GM12891 (cell line): ENCODE results near the gene UBE2H.
"Not testable (repeated sequence)": the region's sequence is repeated elsewhere in the genome, so short reads cannot be mapped to it uniquely, and the experiment has no call there.

Experiments
- POLR2A ChIP-seq: IDR thresholded peaks from 2 replicates; pipeline ENCODE4 v1.6.1; 2011; ENCODE audit warnings: low read depth, low read length, control low read depth
- POU2F2 ChIP-seq: IDR thresholded peaks from 2 replicates; pipeline ENCODE4 v1.6.1; 2011; ENCODE audit warnings: low read depth, mild to moderate bottlenecking, control low read depth, low read length, moderate library complexity
- SPI1 ChIP-seq: IDR thresholded peaks from 2 replicates; pipeline ENCODE4 v1.6.1; 2011; ENCODE audit warnings: low read depth, low read length, control low read depth

DNA sequence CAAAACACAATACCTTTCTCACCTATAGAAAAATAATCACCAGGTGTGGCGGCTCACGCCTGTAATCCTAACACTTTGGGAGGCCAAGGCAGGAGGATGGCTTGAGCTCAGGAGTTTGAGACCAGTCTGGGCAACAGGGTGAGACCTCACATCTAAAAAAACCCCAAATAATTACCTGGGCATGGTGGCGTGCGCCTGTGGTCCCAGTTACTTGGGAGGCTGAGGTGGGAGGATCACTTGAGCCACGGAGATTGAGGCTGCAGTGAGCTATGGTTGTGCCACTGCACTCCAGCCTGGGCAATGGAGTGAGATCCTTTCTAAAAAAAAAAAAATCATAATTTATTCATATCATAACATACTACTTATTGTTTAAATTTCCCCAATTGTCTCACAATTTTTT lies 129.6 kb downstream of the UBE2H start:
- TF ChIP-seq POLR2A, POU2F2, SPI1: not testable (repeated sequence)
